Anterior cingulate cortex (tissue), 58 donors: ENCODE results near the gene RBBP8NL.
A peak's percentile ranks its signal among the peaks of the same experiment; 100 is the strongest.
"Not testable (repeated sequence)": the region's sequence is repeated elsewhere in the genome, so short reads cannot be mapped to it uniquely, and the experiment has no call there.

Experiments used
- DNase-seq, 58 donors: peaks; one replicate each; lab custom pipeline; 2025; lab: John Stamatoyannopoulos, UW

Gene RBBP8NL

GRCh38 chr20:62382306-62383198 is 44.8 kb downstream of the RBBP8NL start:
- DNase-seq = peak in 51 of 58 donors; percentile 21 to 81 (median 53)

GRCh38 chr20:62381842-62382241 is 45.5 kb downstream of the RBBP8NL start:
- no peak for DNase-seq

- no peak for DNase-seq
Observed at GRCh38 chr20:62381202-62381797, 46.0 kb downstream of the RBBP8NL start.

- DNase-seq = no peak
Observed at GRCh38 chr20:62378215-62378614, 49.1 kb downstream of the RBBP8NL start.

GRCh38 chr20:62377615-62378178 is 49.6 kb downstream of the RBBP8NL start:
- peak in 32 of 58 donors; percentile 15 to 79 (median 50) for DNase-seq

GRCh38 chr20:62377064-62377461 is 50.3 kb downstream of the RBBP8NL start:
- peak in 1 of 58 donors; percentile 20 for DNase-seq

GRCh38 chr20:62376112-62377063 is 51.0 kb downstream of the RBBP8NL start:
- peak in 4 of 58 donors; percentile 22 to 34 (median 30) for DNase-seq

GRCh38 chr20:62374331-62375152 is 52.8 kb downstream of the RBBP8NL start:
- peak in 2 of 58 donors; percentile 32 to 43 for DNase-seq

- DNase-seq = not testable (repeated sequence)
Observed at GRCh38 chr20:62373631-62374179, 53.6 kb downstream of the RBBP8NL start.

- no peak for DNase-seq
Observed at GRCh38 chr20:62372042-62372993, 55.0 kb downstream of the RBBP8NL start.

- DNase-seq = no peak
Observed at GRCh38 chr20:62371588-62372041, 55.7 kb downstream of the RBBP8NL start.

GRCh38 chr20:62370807-62371587 is 56.3 kb downstream of the RBBP8NL start:
- no peak for DNase-seq

- DNase-seq = no peak
Observed at GRCh38 chr20:62370115-62370806, 57.1 kb downstream of the RBBP8NL start.

- no peak for DNase-seq
Observed at GRCh38 chr20:62369815-62370114, 57.6 kb downstream of the RBBP8NL start.

GRCh38 chr20:62368976-62369814 is 58.1 kb downstream of the RBBP8NL start:
- peak in 13 of 58 donors; percentile 15 to 81 (median 54) for DNase-seq
